ENCODE data around the gene SECISBP2L.

DNA sequence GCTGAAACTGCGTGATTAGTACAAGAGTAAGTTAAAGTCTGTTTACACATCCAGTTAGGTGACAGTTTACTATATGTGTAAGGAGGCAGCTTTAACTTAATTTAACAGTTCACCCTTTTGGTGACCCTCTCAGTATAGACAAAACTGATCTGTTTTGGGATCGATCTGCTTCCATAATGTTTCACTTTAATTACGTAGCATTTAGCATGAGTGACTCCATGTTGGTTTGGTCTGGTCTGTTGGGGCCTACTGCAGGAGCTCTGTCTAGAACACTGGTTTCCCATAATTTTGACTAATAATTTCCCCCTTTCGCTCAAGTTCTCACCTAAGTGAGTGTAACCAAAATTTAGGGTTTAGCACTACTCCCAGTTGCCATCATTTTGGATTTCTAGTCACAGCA is 6.4 kb upstream of the SECISBP2L start:
- TF ChIP-seq, protein P1, sequence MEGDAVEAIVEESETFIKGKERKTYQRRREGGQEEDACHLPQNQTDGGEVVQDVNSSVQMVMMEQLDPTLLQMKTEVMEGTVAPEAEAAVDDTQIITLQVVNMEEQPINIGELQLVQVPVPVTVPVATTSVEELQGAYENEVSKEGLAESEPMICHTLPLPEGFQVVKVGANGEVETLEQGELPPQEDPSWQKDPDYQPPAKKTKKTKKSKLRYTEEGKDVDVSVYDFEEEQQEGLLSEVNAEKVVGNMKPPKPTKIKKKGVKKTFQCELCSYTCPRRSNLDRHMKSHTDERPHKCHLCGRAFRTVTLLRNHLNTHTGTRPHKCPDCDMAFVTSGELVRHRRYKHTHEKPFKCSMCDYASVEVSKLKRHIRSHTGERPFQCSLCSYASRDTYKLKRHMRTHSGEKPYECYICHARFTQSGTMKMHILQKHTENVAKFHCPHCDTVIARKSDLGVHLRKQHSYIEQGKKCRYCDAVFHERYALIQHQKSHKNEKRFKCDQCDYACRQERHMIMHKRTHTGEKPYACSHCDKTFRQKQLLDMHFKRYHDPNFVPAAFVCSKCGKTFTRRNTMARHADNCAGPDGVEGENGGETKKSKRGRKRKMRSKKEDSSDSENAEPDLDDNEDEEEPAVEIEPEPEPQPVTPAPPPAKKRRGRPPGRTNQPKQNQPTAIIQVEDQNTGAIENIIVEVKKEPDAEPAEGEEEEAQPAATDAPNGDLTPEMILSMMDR (IDR thresholded peaks at IDR 0.05 in 2 of 3, conservative IDR thresholded peaks at IDR 0.05 in 1 of 3; ENCODE audit: control insufficient read depth in 2 of 3, extremely low read depth in 1 of 3, insufficient read depth in 1 of 3, low read depth in 3 of 3, low read length in 3 of 3) = no peak
- TF ChIP-seq CBX3 (IDR thresholded peaks at IDR 0.05; ENCODE audit: borderline replicate concordance, low read depth) (no peak), NKRF (conservative IDR thresholded peaks at IDR 0.05) (no peak), NRF1 (conservative IDR thresholded peaks at IDR 0.05; ENCODE audit: low read depth, low read length) (no peak), EZH2 (IDR thresholded peaks at IDR 0.05; ENCODE audit: borderline replicate concordance, control insufficient read depth, low read depth, low read length) (no peak), ETV6 (conservative IDR thresholded peaks at IDR 0.05 in 1 of 2, IDR thresholded peaks at IDR 0.05 in 1 of 2; ENCODE audit: borderline replicate concordance in 1 of 2, low read depth in 1 of 2) (no peak), CEBPB (IDR thresholded peaks at IDR 0.05; ENCODE audit: borderline replicate concordance in 1 of 2, low read depth in 2 of 2, low read length in 2 of 2) (no peak), YBX1 (IDR thresholded peaks at IDR 0.05) (no peak), POLR2A (IDR thresholded peaks at IDR 0.05; ENCODE audit: low read depth, low read length) (no peak), MXI1 (IDR thresholded peaks at IDR 0.05; ENCODE audit: low read depth, low read length) (no peak), MTA2 (IDR thresholded peaks at IDR 0.05; ENCODE audit: low read depth) (no peak), CHD1 (IDR thresholded peaks at IDR 0.05; ENCODE audit: low read depth, low read length) (no peak)
- TF ChIP-seq, protein P2, sequence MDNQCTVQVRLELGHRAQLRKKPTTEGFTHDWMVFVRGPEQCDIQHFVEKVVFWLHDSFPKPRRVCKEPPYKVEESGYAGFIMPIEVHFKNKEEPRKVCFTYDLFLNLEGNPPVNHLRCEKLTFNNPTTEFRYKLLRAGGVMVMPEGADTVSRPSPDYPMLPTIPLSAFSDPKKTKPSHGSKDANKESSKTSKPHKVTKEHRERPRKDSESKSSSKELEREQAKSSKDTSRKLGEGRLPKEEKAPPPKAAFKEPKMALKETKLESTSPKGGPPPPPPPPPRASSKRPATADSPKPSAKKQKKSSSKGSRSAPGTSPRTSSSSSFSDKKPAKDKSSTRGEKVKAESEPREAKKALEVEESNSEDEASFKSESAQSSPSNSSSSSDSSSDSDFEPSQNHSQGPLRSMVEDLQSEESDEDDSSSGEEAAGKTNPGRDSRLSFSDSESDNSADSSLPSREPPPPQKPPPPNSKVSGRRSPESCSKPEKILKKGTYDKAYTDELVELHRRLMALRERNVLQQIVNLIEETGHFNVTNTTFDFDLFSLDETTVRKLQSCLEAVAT (IDR thresholded peaks at IDR 0.05) = no peak
- TF ChIP-seq, protein P3, sequence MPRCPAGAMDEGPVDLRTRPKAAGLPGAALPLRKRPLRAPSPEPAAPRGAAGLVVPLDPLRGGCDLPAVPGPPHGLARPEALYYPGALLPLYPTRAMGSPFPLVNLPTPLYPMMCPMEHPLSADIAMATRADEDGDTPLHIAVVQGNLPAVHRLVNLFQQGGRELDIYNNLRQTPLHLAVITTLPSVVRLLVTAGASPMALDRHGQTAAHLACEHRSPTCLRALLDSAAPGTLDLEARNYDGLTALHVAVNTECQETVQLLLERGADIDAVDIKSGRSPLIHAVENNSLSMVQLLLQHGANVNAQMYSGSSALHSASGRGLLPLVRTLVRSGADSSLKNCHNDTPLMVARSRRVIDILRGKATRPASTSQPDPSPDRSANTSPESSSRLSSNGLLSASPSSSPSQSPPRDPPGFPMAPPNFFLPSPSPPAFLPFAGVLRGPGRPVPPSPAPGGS (IDR thresholded peaks at IDR 0.05; ENCODE audit: borderline replicate concordance, insufficient read depth, low read depth, low read length, poor library complexity, severe bottlenecking) = no peak

Data from GM12878 (cell line).